SU-DHL-6 (cell line): Measurements from ENCODE around the gene FXYD3.

Source experiments
- H2AFZ ChIP-seq: fragments of 200-600 bp; sonication (generic); 2 replicates; pipeline ENCODE4 v1.6.1; 2014; ENCODE audit warnings: low read depth, mild to moderate bottlenecking, moderate library complexity, mixed read lengths, antibody characterized with exemption, low read length; ENCODE audit not compliant: severe bottlenecking
- H3F3A ChIP-seq: fragments of 200-600 bp; shearing (Covaris generic); 2 replicates; pipeline ENCODE4 v1.6.0; 2016; ENCODE audit warnings: antibody characterized with exemption, mild to moderate bottlenecking; ENCODE audit not compliant: insufficient read depth
- H3K27ac ChIP-seq: fragments of 200-600 bp; sonication (generic); 2 replicates; pipeline ENCODE4 v1.5.1; 2016; ENCODE audit warnings: low read depth, mild to moderate bottlenecking, low read length, moderate library complexity, mixed read lengths
- H3K27me3 ChIP-seq: fragments of 200-600 bp; sonication (generic), shearing (Covaris generic); 2 replicates; pipeline ENCODE4 v1.6.0; 2014; ENCODE audit warnings: mild to moderate bottlenecking, low read length
- H3K36me3 ChIP-seq: fragments of 200-600 bp; sonication (generic); 2 replicates; pipeline ENCODE4 v1.6.1; 2014; ENCODE audit warnings: mild to moderate bottlenecking, low read length, mixed read lengths
- H3K4me2 ChIP-seq: fragments of 300-600, 200-600 bp; shearing (Covaris generic), sonication (generic); 2 replicates; pipeline ENCODE4 v1.6.0; 2014; ENCODE audit warnings: low read length, low read depth, mild to moderate bottlenecking; ENCODE audit not compliant: poor library complexity, severe bottlenecking
- H3K4me3 ChIP-seq: fragments of 200-600 bp; sonication (generic); 2 replicates; pipeline ENCODE4 v1.5.1; 2014; ENCODE audit warnings: antibody characterized with exemption, low read length, mild to moderate bottlenecking, mixed read lengths; ENCODE audit not compliant: insufficient read depth, poor library complexity, severe bottlenecking
- H3K79me2 ChIP-seq: fragments of 200-600 bp; sonication (generic); 2 replicates; pipeline ENCODE4 v1.6.1; 2014; ENCODE audit warnings: mild to moderate bottlenecking, low read length, moderate library complexity; ENCODE audit not compliant: insufficient read depth
- H3K9ac ChIP-seq: fragments of 200-600 bp; sonication (generic); 2 replicates; pipeline ENCODE4 v1.7.0; 2014; ENCODE audit warnings: mild to moderate bottlenecking, low read length
- H3K9me2 ChIP-seq: fragments of 200-600 bp; sonication (generic); replicated peaks from 2 replicates; pipeline ENCODE4 v1.6.1; 2014; ENCODE audit warnings: low read length; ENCODE audit not compliant: insufficient read depth
- H3K9me3 ChIP-seq: fragments of 200-600 bp; sonication (generic); 2 replicates; pipeline ENCODE4 v1.6.1; 2014; ENCODE audit warnings: low read length, mixed read lengths; ENCODE audit not compliant: insufficient read depth
- H4K20me1 ChIP-seq: fragments of 200-600 bp; sonication (generic); 2 replicates; pipeline ENCODE4 v1.6.1; 2014; ENCODE audit warnings: low read depth, mild to moderate bottlenecking, antibody characterized with exemption, low read length, moderate library complexity, mixed read lengths
- EZH2phosphoT487 ChIP-seq: fragments of 200-600 bp; sonication (generic), shearing (Covaris generic); conservative IDR thresholded peaks from 2 replicates; pipeline ENCODE4 v1.6.1; 2018; ENCODE audit warnings: mild to moderate bottlenecking, antibody characterized with exemption, low read length, moderate library complexity, mixed read lengths
- TF ChIP-seq, protein P1 (sequence below): fragments of 200-600 bp; sonication (generic); IDR thresholded peaks from one replicate; pipeline ENCODE4 v1.5.1; 2017; ENCODE audit warnings: antibody characterized with exemption, mild to moderate bottlenecking, low read length, moderate library complexity; ENCODE audit not compliant: insufficient read depth, poor library complexity, severe bottlenecking

FXYD3 gene

GRCh38 chr19:35159606-35160005 is 44.0 kb downstream of the FXYD3 start:
- Histone ChIP-seq H3K36me3 (peaks cover 36% of the 10 kb centered on the region), H3K79me2 (peaks cover 29% of the 10 kb centered on the region), H3K27ac (no peak overlapping the region), H3F3A (no peaks in the 10 kb centered on the region), H3K4me2 (no peak overlapping the region), H3K9me2 (no peaks in the 10 kb centered on the region), H3K4me3 (no peak overlapping the region), H3K27me3 (no peaks in the 10 kb centered on the region), H4K20me1 (no peaks in the 10 kb centered on the region), H3K9me3 (peaks cover 6% of the 10 kb centered on the region; the same call in 1 of the 2 replicates), H2AFZ (no peak overlapping the region), H3K9ac (no peak overlapping the region)
- no peak for TF ChIP-seq EZH2phosphoT487
- TF ChIP-seq, protein P1, sequence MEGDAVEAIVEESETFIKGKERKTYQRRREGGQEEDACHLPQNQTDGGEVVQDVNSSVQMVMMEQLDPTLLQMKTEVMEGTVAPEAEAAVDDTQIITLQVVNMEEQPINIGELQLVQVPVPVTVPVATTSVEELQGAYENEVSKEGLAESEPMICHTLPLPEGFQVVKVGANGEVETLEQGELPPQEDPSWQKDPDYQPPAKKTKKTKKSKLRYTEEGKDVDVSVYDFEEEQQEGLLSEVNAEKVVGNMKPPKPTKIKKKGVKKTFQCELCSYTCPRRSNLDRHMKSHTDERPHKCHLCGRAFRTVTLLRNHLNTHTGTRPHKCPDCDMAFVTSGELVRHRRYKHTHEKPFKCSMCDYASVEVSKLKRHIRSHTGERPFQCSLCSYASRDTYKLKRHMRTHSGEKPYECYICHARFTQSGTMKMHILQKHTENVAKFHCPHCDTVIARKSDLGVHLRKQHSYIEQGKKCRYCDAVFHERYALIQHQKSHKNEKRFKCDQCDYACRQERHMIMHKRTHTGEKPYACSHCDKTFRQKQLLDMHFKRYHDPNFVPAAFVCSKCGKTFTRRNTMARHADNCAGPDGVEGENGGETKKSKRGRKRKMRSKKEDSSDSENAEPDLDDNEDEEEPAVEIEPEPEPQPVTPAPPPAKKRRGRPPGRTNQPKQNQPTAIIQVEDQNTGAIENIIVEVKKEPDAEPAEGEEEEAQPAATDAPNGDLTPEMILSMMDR, result no peak

GRCh38 chr19:35160629-35161433 is 45.2 kb downstream of the FXYD3 start:
- no peak overlapping the region for H3K27ac ChIP-seq
- peaks cover 48% of the 10 kb centered on the region for H3K36me3 ChIP-seq
- no peaks in the 10 kb centered on the region for H4K20me1 ChIP-seq
- no peak overlapping the region for H3K4me3 ChIP-seq
- H3K9me2 ChIP-seq, result no peaks in the 10 kb centered on the region
- no peak overlapping the region for H3K4me2 ChIP-seq
- H3K27me3 ChIP-seq, result no peaks in the 10 kb centered on the region
- TF ChIP-seq, protein P1, result no peak
- no peak for TF ChIP-seq EZH2phosphoT487
- peaks cover 6% of the 10 kb centered on the region; the same call in 1 of the 2 replicates for H3K9me3 ChIP-seq
- no peak overlapping the region for H2AFZ ChIP-seq
- no peaks in the 10 kb centered on the region for H3F3A ChIP-seq
- peaks cover 17% of the 10 kb centered on the region for H3K79me2 ChIP-seq
- H3K9ac ChIP-seq, result no peak overlapping the region

DNA sequence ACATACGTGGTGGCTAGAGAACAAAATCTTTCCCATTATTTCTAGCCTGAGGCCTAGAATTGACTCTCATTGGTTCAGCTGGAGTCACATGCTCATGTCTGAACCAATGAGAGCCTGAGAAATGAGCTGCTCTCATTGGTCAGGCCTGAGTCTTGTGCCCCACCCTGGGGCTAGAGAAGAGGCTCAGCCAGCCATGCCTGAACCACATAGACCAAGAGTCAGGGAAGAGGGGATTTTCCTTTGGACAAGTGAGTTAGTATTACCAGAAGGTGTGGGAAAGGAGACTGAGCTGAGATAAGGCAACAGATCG is 45.8 kb downstream of the FXYD3 start:
- Histone ChIP-seq H2AFZ (no peak overlapping the region), H3F3A (no peaks in the 10 kb centered on the region), H3K4me3 (no peak overlapping the region), H3K27ac (no peak overlapping the region), H3K9ac (no peak overlapping the region), H3K4me2 (no peak overlapping the region), H3K79me2 (peaks cover 11% of the 10 kb centered on the region), H3K36me3 (peaks cover 54% of the 10 kb centered on the region), H3K9me2 (no peaks in the 10 kb centered on the region), H3K27me3 (no peaks in the 10 kb centered on the region), H4K20me1 (no peaks in the 10 kb centered on the region), H3K9me3 (peaks cover 6% of the 10 kb centered on the region; the same call in 1 of the 2 replicates)
- TF ChIP-seq, protein P1, result no peak
